ENCODE data around the gene RTEL1. TPM values are rescaled to one million over a fixed set of nuclear protein-coding genes. Genes with fewer than 3 reads are reported as not detected.

RTEL1 gene
- total RNA-seq, 1 experiment from 2014 or later, result 33.4 TPM

- no peak for DNase-seq
- Mint-ChIP-seq H3K27ac (no peak overlapping the region), H3K4me1 (peaks cover 12 to 14% of the 10 kb centered on the region in 2 experiments), H3K4me3 (no peak overlapping the region), H3K36me3 (ENCODE audit: insufficient read depth in 1 of 3, low read depth in 3 of 3) (peaks cover 45 to 56% (median 53%) of the 10 kb centered on the region in 3 experiments), H3K9me3 (peaks cover 17 to 19% of the 10 kb centered on the region in 2 experiments), H3K27me3 (ENCODE audit: low read depth) (no peaks in the 10 kb centered on the region; the same call in 1 of the 2 replicates)
- Histone ChIP-seq H3K9me3 (ENCODE audit: control insufficient read depth, low read depth, low read length) (peaks cover 13% of the 10 kb centered on the region), H3K4ac (ENCODE audit: low read depth, low read length) (no peak overlapping the region), H3K23me2 (ENCODE audit: insufficient read length, low read depth, low read length, poor library complexity, severe bottlenecking) (no peaks in the 10 kb centered on the region), H2BK5ac (ENCODE audit: insufficient read length, low read length) (no peak overlapping the region), H3K79me1 (ENCODE audit: insufficient read depth, low read depth, low read length, poor library complexity, severe bottlenecking) (peaks cover 4% of the 10 kb centered on the region), H4K8ac (replicated peaks; ENCODE audit: insufficient read length, low read depth, low read length) (no peak overlapping the region), H4K5ac (ENCODE audit: insufficient read length, low read depth, low read length) (no peak overlapping the region), H3T11ph (ENCODE audit: low read length) (no peak overlapping the region), H3K4me2 (ENCODE audit: insufficient read depth, insufficient read length, low read length) (no peak overlapping the region), H2BK15ac (ENCODE audit: low read depth, low read length) (no peak overlapping the region), H4K20me1 (ENCODE audit: control insufficient read depth, insufficient read depth, insufficient read length) (no peaks in the 10 kb centered on the region), H3K23ac (ENCODE audit: insufficient read length, low read depth, low read length) (no peak overlapping the region), H3K27me3 (ENCODE audit: insufficient read depth, low read length) (no peaks in the 10 kb centered on the region), H3K14ac (ENCODE audit: insufficient read depth, low read length) (no peak overlapping the region), H2BK20ac (ENCODE audit: low read depth, low read length, poor library complexity, severe bottlenecking) (no peak overlapping the region), H2AK5ac (ENCODE audit: insufficient read length, low read length) (no peak overlapping the region), H3K9ac (ENCODE audit: extremely low read depth, insufficient read length, low read length) (no peak overlapping the region), H3K18ac (ENCODE audit: insufficient read length, low read depth, low read length) (no peak overlapping the region), H3K56ac (ENCODE audit: insufficient read length, low read depth, low read length) (no peak overlapping the region), H3K4me1 (ENCODE audit: insufficient read depth, low read length) (no peaks in the 10 kb centered on the region), H3K27ac (ENCODE audit: insufficient read length, low read depth, low read length) (no peak overlapping the region), H3K79me2 (ENCODE audit: insufficient read depth, low read length) (peaks cover 3% of the 10 kb centered on the region; the same call in 1 of the 2 replicates), H4K91ac (ENCODE audit: insufficient read length, low read depth, low read length) (no peak overlapping the region), H2AFZ (ENCODE audit: low read length) (no peak overlapping the region), H2BK12ac (ENCODE audit: insufficient read length, low read depth, low read length) (no peak overlapping the region), H2BK120ac (ENCODE audit: low read depth, low read length, poor library complexity, severe bottlenecking) (no peak overlapping the region)
- no CpG with 5 or more reads among the region's 16 CpGs for WGBS (ENCODE audit: extremely low coverage, insufficient read length, low lambda C conversion rate)
- no peak for TF ChIP-seq CTCF (conservative IDR thresholded peaks at IDR 0.05)
Observed at GRCh38 chr20:63619086-63619485, 39.0 kb upstream of the RTEL1 start.
